ENCODE data around the gene PLEK2. TPM values are rescaled to one million over a fixed set of nuclear protein-coding genes. Genes with fewer than 3 reads are reported as not detected.
A peak's percentile ranks its signal among the peaks of the same experiment; 100 is the strongest.

Gene PLEK2
- total RNA-seq, 1 donor = 2.2 TPM

GRCh38 chr14:67385618-67386017 lies 26.3 kb downstream of the PLEK2 start:
- H3K4me3 ChIP-seq (ENCODE audit: low read depth, low read length) = no peak overlapping the region
- DNase-seq (ENCODE audit: low read depth) = no peak

GRCh38 chr14:67385120-67385519 lies 26.8 kb downstream of the PLEK2 start:
- TF ChIP-seq CTCF (IDR thresholded peaks at IDR 0.05; ENCODE audit: insufficient read depth, low read depth, low read length) = no peak

More at GRCh38 chr14:67385618-67386017, 26.3 kb downstream of the PLEK2 start:
- TF ChIP-seq CTCF (IDR thresholded peaks at IDR 0.05; ENCODE audit: insufficient read depth, low read depth, low read length) = no peak

GRCh38 chr14:67377916-67378315 lies 34.0 kb downstream of the PLEK2 start:
- H3K4me3 ChIP-seq (ENCODE audit: low read depth, low read length) = no peak overlapping the region
- DNase-seq (ENCODE audit: low read depth) = no peak
- TF ChIP-seq CTCF (IDR thresholded peaks at IDR 0.05; ENCODE audit: insufficient read depth, low read depth, low read length) = no peak

More at GRCh38 chr14:67385120-67385519, 26.8 kb downstream of the PLEK2 start:
- no peak overlapping the region for H3K4me3 ChIP-seq (ENCODE audit: low read depth, low read length)
- no peak for DNase-seq (ENCODE audit: low read depth)

- no peak for DNase-seq (ENCODE audit: low read depth)
Observed at GRCh38 chr14:67373347-67373746, 38.6 kb downstream of the PLEK2 start.

GRCh38 chr14:67372833-67373232 lies 39.1 kb downstream of the PLEK2 start:
- TF ChIP-seq CTCF (IDR thresholded peaks at IDR 0.05; ENCODE audit: insufficient read depth, low read depth, low read length) = no peak

More at GRCh38 chr14:67373347-67373746, 38.6 kb downstream of the PLEK2 start:
- H3K4me3 ChIP-seq (ENCODE audit: low read depth, low read length) = no peak overlapping the region
- no peak for TF ChIP-seq CTCF (IDR thresholded peaks at IDR 0.05; ENCODE audit: insufficient read depth, low read depth, low read length)

GRCh38 chr14:67371247-67372148 lies 40.5 kb downstream of the PLEK2 start:
- TF ChIP-seq CTCF (IDR thresholded peaks at IDR 0.05; ENCODE audit: insufficient read depth, low read depth, low read length) = no peak
- DNase-seq (ENCODE audit: low read depth) = peak; percentile 55
- H3K4me3 ChIP-seq (ENCODE audit: low read depth, low read length) = no peak overlapping the region

More at GRCh38 chr14:67372833-67373232, 39.1 kb downstream of the PLEK2 start:
- no peak for DNase-seq (ENCODE audit: low read depth)
- no peak overlapping the region for H3K4me3 ChIP-seq (ENCODE audit: low read depth, low read length)

All from fibroblast of villous mesenchyme (primary cell).